Stomach (tissue), 4 donors: ENCODE data around the gene CSRNP2.

Experiments
- EP300 ChIP-seq: sonication (generic); formaldehyde crosslinking; IDR thresholded peaks from one replicate; pipeline ENCODE4 v1.6.1; 2017; ENCODE audit warnings: antibody characterized with exemption
- POLR2A ChIP-seq, 4 donors: fragments of 450-650 bp; IDR thresholded peaks; one replicate each; pipeline ENCODE4 v1.6.1; 2016; ENCODE audit warnings: antibody characterized with exemption in 4 of 4, control low read depth in 2 of 4, mild to moderate bottlenecking in 1 of 4, moderate library complexity in 1 of 4
- POLR2AphosphoS5 ChIP-seq, 3 donors: sonication (generic); formaldehyde crosslinking; IDR thresholded peaks; one replicate each; pipeline ENCODE4 v1.6.1; 2016; ENCODE audit warnings: antibody characterized with exemption in 3 of 3
- TF ChIP-seq, protein P1 (sequence below), 7 experiments: fragments of 450-650 bp in 4 of 7; fragments of 200-600 bp in 3 of 7; sonication (generic) in 3 of 7; IDR thresholded peaks; one replicate each; pipeline ENCODE4 v1.5.1; 2016 to 2019; ENCODE audit warnings: antibody characterized with exemption in 7 of 7, control low read depth in 2 of 7, mild to moderate bottlenecking in 1 of 7

DNA sequence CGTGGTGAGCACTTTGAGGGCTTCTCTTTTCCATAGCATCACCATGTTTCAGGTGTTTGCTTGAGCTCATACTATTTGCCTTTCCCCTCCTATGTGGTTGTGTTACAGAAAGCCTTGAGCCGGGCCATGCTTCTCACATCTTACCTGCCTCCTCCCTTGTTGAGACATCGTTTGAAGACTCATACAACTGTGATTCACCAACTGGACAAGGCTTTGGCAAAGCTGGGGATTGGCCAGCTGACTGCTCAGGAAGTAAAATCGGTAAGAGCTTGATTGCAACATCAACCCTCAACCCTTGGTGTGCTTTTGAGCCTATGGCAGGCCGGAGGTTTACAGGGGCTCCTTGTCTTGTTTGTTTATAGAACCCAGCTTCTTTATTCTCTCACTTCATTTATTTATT is 27.2 kb downstream of the CSRNP2 start:
- no peak for TF ChIP-seq EP300
- TF ChIP-seq POLR2AphosphoS5 (IDR thresholded peaks at IDR 0.05) = no peak
- TF ChIP-seq, protein P1, sequence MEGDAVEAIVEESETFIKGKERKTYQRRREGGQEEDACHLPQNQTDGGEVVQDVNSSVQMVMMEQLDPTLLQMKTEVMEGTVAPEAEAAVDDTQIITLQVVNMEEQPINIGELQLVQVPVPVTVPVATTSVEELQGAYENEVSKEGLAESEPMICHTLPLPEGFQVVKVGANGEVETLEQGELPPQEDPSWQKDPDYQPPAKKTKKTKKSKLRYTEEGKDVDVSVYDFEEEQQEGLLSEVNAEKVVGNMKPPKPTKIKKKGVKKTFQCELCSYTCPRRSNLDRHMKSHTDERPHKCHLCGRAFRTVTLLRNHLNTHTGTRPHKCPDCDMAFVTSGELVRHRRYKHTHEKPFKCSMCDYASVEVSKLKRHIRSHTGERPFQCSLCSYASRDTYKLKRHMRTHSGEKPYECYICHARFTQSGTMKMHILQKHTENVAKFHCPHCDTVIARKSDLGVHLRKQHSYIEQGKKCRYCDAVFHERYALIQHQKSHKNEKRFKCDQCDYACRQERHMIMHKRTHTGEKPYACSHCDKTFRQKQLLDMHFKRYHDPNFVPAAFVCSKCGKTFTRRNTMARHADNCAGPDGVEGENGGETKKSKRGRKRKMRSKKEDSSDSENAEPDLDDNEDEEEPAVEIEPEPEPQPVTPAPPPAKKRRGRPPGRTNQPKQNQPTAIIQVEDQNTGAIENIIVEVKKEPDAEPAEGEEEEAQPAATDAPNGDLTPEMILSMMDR (IDR thresholded peaks at IDR 0.05) = no peak
- no peak for TF ChIP-seq POLR2A (IDR thresholded peaks at IDR 0.05)
